GM23338 (cell line): ENCODE measurements around the gene ACOT6.

Source experiments
- CREB1 ChIP-seq: fragments of 250-450 bp; sonication (Bioruptor Pico); IDR thresholded peaks from 2 replicates; pipeline ENCODE4 v1.5.0; 2020; ENCODE audit warnings: low read depth, mild to moderate bottlenecking, moderate library complexity
- CTCF ChIP-seq, 2 experiments: fragments of 200-600 bp in 1 of 2; sonication (generic) in 1 of 2; conservative IDR thresholded peaks; 2 replicates each; pipeline versions ENCODE4 v1.5.1 to v1.6.1; 2016 to 2017; ENCODE audit warnings: antibody characterized with exemption in 2 of 2, low read depth in 2 of 2, mild to moderate bottlenecking in 2 of 2, moderate library complexity in 1 of 2
- EZH2 ChIP-seq: fragments of 200-600 bp; sonication (generic); IDR thresholded peaks from one replicate; pipeline ENCODE4 v1.8.0; 2017; ENCODE audit warnings: antibody characterized with exemption, mild to moderate bottlenecking, low read depth; ENCODE audit not compliant: unreplicated experiment
- JUNB ChIP-seq: IDR thresholded peaks from one replicate; pipeline ENCODE4 v1.6.1; 2016; ENCODE audit warnings: antibody characterized with exemption; ENCODE audit not compliant: unreplicated experiment
- POLR2AphosphoS5 ChIP-seq: IDR thresholded peaks from 2 replicates; pipeline ENCODE4 v1.6.1; 2016; ENCODE audit warnings: antibody characterized with exemption, low read depth
- REST ChIP-seq: IDR thresholded peaks from one replicate; pipeline ENCODE4 v1.6.1; 2018; ENCODE audit warnings: antibody characterized with exemption; ENCODE audit not compliant: unreplicated experiment
- ZNF114 ChIP-seq: fragments of 250-450 bp; sonication (Bioruptor Pico); IDR thresholded peaks from 2 replicates; pipeline ENCODE4 v1.5.0; 2020; ENCODE audit warnings: mild to moderate bottlenecking, moderate library complexity
- ZNF331 ChIP-seq: fragments of 250-450 bp; sonication (Bioruptor Pico); IDR thresholded peaks from 2 replicates; pipeline ENCODE4 v1.5.0; 2020; ENCODE audit warnings: low read depth, mild to moderate bottlenecking, moderate library complexity
- ZNF462 ChIP-seq: fragments of 250-450 bp; sonication (Bioruptor Pico); IDR thresholded peaks from 2 replicates; pipeline ENCODE4 v1.5.0; 2020; ENCODE audit warnings: mild to moderate bottlenecking, moderate library complexity

GRCh38 chr14:73591690-73592449 lies 20.4 kb upstream of the ACOT6 start, which contains the start of gene ACOT4:
- peak in 1 of 2 experiments; percentile 12; a peak in 2 of 4 replicates for TF ChIP-seq CTCF (conservative IDR thresholded peaks at IDR 0.05; ENCODE audit: low read depth in 2 of 2)
- TF ChIP-seq ZNF331 (CRISPR knock-in tag), result no peak
- no peak for TF ChIP-seq REST
- no peak for TF ChIP-seq POLR2AphosphoS5
- TF ChIP-seq ZNF114 (CRISPR knock-in tag), result no peak
- no peak for TF ChIP-seq JUNB
- TF ChIP-seq CREB1, result no peak
- no peak for TF ChIP-seq EZH2
- TF ChIP-seq ZNF462 (CRISPR knock-in tag), result no peak
